ENCODE data around the gene ZMYM3.

Gene ZMYM3

DNA sequence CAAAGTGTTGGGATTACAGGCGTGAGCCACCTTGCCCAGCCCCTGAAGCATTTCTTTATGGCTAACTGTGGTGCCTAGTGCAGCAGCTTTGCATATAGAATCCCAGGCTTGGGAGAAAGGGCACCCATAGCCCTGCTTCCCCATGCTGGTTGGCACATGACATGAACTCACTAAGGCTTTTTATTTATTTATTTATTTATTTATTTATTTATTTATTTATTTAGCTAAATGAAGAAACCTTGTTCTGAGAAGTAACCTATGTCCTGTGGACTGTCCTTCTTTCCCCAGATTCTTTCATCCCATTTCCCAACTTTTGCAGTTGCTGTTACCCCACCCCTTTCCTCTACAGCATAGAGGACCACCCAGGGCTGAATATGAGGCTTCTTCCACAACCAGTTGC is 32.8 kb downstream of the ZMYM3 start:
- H3K9me3 Mint-ChIP-seq: peaks cover 14% of the 10 kb centered on the region
- H3K36me3 Mint-ChIP-seq (ENCODE audit: low read depth): no peaks in the 10 kb centered on the region

DNA sequence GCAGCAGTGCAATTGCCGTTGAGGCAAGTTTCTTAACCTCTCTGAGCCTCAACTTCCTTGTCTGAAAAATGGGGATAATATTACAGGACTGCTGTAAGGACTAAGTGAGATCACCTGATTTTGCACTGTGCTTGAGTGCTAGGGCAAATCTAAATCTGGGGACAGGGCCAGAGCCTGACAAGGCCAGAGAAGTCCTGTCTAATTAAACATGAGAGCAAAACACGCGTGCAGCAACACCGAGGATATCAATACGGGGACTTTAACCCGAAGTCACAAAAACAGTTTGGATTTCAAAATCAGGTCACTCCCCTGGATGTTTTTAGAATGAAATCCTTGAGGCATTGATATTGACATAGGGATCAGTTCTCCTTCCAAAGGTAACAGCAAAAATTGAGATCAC is 36.6 kb downstream of the ZMYM3 start:
- no peaks in the 10 kb centered on the region for H3K27me3 Mint-ChIP-seq (ENCODE audit: low read depth)

More for the DNA sequence above, 32.8 kb downstream of the ZMYM3 start:
- TF ChIP-seq, protein P1, sequence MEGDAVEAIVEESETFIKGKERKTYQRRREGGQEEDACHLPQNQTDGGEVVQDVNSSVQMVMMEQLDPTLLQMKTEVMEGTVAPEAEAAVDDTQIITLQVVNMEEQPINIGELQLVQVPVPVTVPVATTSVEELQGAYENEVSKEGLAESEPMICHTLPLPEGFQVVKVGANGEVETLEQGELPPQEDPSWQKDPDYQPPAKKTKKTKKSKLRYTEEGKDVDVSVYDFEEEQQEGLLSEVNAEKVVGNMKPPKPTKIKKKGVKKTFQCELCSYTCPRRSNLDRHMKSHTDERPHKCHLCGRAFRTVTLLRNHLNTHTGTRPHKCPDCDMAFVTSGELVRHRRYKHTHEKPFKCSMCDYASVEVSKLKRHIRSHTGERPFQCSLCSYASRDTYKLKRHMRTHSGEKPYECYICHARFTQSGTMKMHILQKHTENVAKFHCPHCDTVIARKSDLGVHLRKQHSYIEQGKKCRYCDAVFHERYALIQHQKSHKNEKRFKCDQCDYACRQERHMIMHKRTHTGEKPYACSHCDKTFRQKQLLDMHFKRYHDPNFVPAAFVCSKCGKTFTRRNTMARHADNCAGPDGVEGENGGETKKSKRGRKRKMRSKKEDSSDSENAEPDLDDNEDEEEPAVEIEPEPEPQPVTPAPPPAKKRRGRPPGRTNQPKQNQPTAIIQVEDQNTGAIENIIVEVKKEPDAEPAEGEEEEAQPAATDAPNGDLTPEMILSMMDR (IDR thresholded peaks at IDR 0.05; ENCODE audit: unreplicated experiment in 3 of 3): no peak
- H3K4me3 Mint-ChIP-seq: no peak overlapping the region
- H3K4me1 Mint-ChIP-seq: peaks cover 8% of the 10 kb centered on the region
- peak overlapping the region in 1 of 3 experiments; percentile 19 for H3K27ac Mint-ChIP-seq
- H3K27me3 Mint-ChIP-seq (ENCODE audit: low read depth): peaks cover 3% of the 10 kb centered on the region

DNA sequence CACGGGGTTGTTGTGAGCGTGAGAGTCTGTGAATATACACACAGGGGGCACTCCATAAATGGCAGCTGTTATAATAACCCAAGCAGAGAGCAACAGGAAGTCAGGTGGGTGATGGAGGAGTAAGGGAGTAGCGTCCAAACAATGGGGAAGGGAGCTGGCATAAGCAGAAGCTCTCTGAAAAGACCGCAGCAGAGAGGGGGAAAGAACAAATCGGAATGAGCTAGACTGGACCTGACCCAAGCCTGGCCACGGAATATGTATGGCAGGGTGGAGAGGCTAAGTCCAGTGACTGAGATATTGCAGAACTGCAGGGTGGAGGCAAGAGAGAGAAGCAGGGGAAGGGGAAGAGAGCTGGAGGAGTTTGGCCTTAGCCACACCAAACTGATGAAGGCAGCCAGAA is 37.5 kb downstream of the ZMYM3 start:
- Mint-ChIP-seq H3K4me1 (peaks cover 9% of the 10 kb centered on the region), H3K27ac (peak overlapping the region; percentile 44 to 90 (median 88)), H3K36me3 (ENCODE audit: low read depth) (no peaks in the 10 kb centered on the region), H3K4me3 (peak overlapping the region; percentile 38 to 81 (median 63)), H3K9me3 (peaks cover 8% of the 10 kb centered on the region), H3K27me3 (ENCODE audit: low read depth) (no peaks in the 10 kb centered on the region)
- TF ChIP-seq, protein P1 (IDR thresholded peaks at IDR 0.05; ENCODE audit: unreplicated experiment in 3 of 3): no peak

More for the DNA sequence above, 36.6 kb downstream of the ZMYM3 start:
- H3K27ac Mint-ChIP-seq: peak overlapping the region; percentile 44 to 90 (median 88)
- TF ChIP-seq, protein P1 (IDR thresholded peaks at IDR 0.05; ENCODE audit: unreplicated experiment in 3 of 3): no peak
- no peaks in the 10 kb centered on the region for H3K36me3 Mint-ChIP-seq (ENCODE audit: low read depth)
- peak overlapping the region in 1 of 3 experiments; percentile 81 for H3K4me3 Mint-ChIP-seq
- H3K4me1 Mint-ChIP-seq: peaks cover 9% of the 10 kb centered on the region
- peaks cover 10% of the 10 kb centered on the region for H3K9me3 Mint-ChIP-seq

DNA sequence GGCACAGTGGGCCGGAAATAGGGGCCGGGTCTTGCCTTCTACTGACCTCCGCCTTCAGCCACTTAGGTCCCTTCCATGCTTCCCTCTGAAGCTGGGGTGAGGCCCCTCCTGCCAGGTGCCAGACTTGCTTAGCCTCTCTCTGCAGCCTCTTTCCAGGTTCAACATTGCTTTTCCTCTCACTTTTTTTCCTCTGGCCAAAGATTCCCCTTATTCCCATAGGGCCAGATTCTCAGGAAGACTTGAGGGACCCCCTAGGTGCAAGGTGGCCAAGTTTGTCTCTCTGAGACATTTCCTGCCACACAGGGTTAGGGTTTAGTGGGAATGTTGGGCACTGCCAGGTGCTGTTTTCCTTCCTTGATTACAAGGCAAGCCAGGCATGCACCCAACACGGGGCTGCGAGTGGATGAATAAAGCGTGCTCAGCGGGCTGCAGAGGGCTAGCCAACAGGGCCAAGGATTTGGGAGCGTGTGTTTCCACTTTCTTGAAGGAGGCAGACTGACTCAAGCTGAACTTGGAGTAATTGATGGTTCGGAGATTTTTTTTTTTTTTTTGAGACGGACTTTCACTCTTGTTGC is 38.5 kb downstream of the ZMYM3 start:
- H3K9me3 Mint-ChIP-seq: peaks cover 11% of the 10 kb centered on the region
- TF ChIP-seq, protein P1 (IDR thresholded peaks at IDR 0.05; ENCODE audit: unreplicated experiment in 3 of 3): no peak
- H3K4me1 Mint-ChIP-seq: peaks cover 9% of the 10 kb centered on the region
- no peaks in the 10 kb centered on the region for H3K27me3 Mint-ChIP-seq (ENCODE audit: low read depth)
- no peaks in the 10 kb centered on the region for H3K36me3 Mint-ChIP-seq (ENCODE audit: low read depth)
- peak overlapping the region; percentile 44 to 90 (median 89) for H3K27ac Mint-ChIP-seq
- H3K4me3 Mint-ChIP-seq: peak overlapping the region; percentile 81 to 86 (median 81)

DNA sequence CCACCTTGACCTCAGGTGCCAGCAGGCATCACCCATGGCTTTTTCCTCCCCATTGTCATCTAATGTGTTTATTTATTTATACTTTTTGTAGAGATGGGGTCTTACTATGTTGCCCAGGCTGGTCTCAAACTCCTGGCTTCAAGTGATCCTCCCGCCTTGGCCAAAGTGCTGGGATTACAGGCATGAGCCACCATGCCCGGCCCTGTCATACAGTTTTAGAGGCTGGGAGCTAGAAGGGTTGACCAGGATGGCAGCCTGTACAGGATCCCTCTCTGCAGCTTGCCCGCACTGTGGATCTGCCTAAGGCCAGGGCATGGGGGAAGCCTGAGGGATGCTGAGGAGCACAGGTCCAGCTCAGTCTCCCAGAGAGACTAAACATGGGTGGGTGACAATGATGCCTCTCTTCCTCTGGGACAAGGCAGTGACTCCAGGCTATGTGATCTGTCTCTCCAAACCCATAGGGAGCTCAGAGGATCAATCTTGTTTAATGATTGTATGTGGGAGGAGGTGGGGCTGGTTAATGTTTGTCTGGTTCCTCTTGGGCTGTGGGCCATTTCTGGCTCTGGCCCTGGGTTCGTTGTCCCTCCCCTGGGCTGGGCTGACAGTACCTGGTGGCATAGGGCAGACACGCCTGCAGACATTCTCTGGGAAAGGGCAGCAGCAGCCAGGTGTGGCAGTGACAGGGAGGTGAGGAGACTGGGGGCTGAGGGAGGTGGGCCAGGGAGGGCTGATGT is 39.2 kb downstream of the ZMYM3 start:
- TF ChIP-seq, protein P1 (IDR thresholded peaks at IDR 0.05; ENCODE audit: unreplicated experiment in 3 of 3): no peak
- Mint-ChIP-seq H3K36me3 (ENCODE audit: low read depth) (no peaks in the 10 kb centered on the region), H3K27me3 (ENCODE audit: low read depth) (no peaks in the 10 kb centered on the region), H3K27ac (peak overlapping the region; percentile 44 to 90 (median 89)), H3K4me1 (peaks cover 9% of the 10 kb centered on the region), H3K4me3 (peak overlapping the region; percentile 81 to 86 (median 81)), H3K9me3 (peaks cover 12% of the 10 kb centered on the region)

Data from nephron (organoid).